Hepatocyte (in vitro differentiated cells): ENCODE measurements around the gene MED13L. TPM values are rescaled to one million over a fixed set of nuclear protein-coding genes. Genes with fewer than 3 reads are reported as not detected.

Experiments used
- DNase-seq: peaks from one replicate; pipeline ENCODE4 v3.0.0-alpha.2; 2016; ENCODE audit warnings: low spot score
- H2AFZ ChIP-seq: fragments of 200-600 bp; sonication (generic); 2 replicates; pipeline ENCODE4 v1.6.0; 2016; ENCODE audit warnings: antibody characterized with exemption, mild to moderate bottlenecking
- H3K27ac ChIP-seq: fragments of 200-600 bp; sonication (generic); 2 replicates; pipeline ENCODE4 v1.5.1; 2016; ENCODE audit warnings: mild to moderate bottlenecking
- H3K27me3 ChIP-seq: fragments of 200-600 bp; sonication (generic); 2 replicates; pipeline ENCODE4 v1.6.1; 2016
- H3K36me3 ChIP-seq: fragments of 200-600 bp; sonication (generic); replicated peaks from 2 replicates; pipeline ENCODE4 v1.5.1; 2016; ENCODE audit warnings: low read depth; ENCODE audit not compliant: insufficient read depth
- H3K4me1 ChIP-seq: fragments of 200-600 bp; sonication (generic); 2 replicates; pipeline ENCODE4 v1.5.1; 2016; ENCODE audit warnings: mild to moderate bottlenecking, moderate library complexity; ENCODE audit not compliant: insufficient read depth
- H3K4me2 ChIP-seq: fragments of 200-600 bp; sonication (generic); 2 replicates; pipeline ENCODE4 v1.6.0; 2016
- H3K4me3 ChIP-seq: fragments of 200-600 bp; sonication (generic); 2 replicates; pipeline ENCODE4 v1.5.1; 2016; ENCODE audit warnings: mild to moderate bottlenecking
- H3K79me2 ChIP-seq: fragments of 200-600 bp; sonication (generic); 2 replicates; pipeline ENCODE4 v1.6.0; 2017; ENCODE audit warnings: mild to moderate bottlenecking
- H3K9me2 ChIP-seq: fragments of 200-600 bp; sonication (generic); replicated peaks from 2 replicates; pipeline ENCODE4 v1.6.0; 2017; ENCODE audit warnings: mild to moderate bottlenecking; ENCODE audit not compliant: insufficient read depth
- H3K9me3 ChIP-seq: fragments of 200-600 bp; sonication (generic); 2 replicates; pipeline ENCODE4 v1.5.1; 2016; ENCODE audit warnings: low read depth, mild to moderate bottlenecking
- H4K20me1 ChIP-seq: fragments of 200-600 bp; sonication (generic); 2 replicates; pipeline ENCODE4 v1.6.0; 2016; ENCODE audit warnings: mild to moderate bottlenecking; ENCODE audit not compliant: insufficient read depth, poor library complexity, severe bottlenecking
- CTCF ChIP-seq: fragments of 200-600 bp; sonication (generic); IDR thresholded peaks from 2 replicates; pipeline ENCODE4 v1.5.1; 2016; ENCODE audit warnings: antibody characterized with exemption, mild to moderate bottlenecking; ENCODE audit not compliant: poor library complexity
- EZH2 ChIP-seq: fragments of 200-600 bp; sonication (generic); IDR thresholded peaks from 2 replicates; pipeline ENCODE4 v1.6.1; 2016; ENCODE audit warnings: antibody characterized with exemption, mild to moderate bottlenecking, borderline replicate concordance
- EZH2phosphoT487 ChIP-seq: fragments of 200-600 bp; sonication (generic); IDR thresholded peaks from one replicate; pipeline ENCODE4 v1.6.1; 2018; ENCODE audit warnings: antibody characterized with exemption, mild to moderate bottlenecking, low read depth, moderate library complexity; ENCODE audit not compliant: unreplicated experiment, severe bottlenecking
- WGBS: methylation state at CpG from one replicate; pipeline ENCODE4 v1.1.6; 2016; ENCODE audit warnings: low lambda C conversion rate; ENCODE audit errors: missing lambda C conversion rate; 5-methylcytosine and 5-hydroxymethylcytosine counted together
- polyA plus RNA-seq: library from polyadenylated mRNA; unstranded; fragments of >200 nt; fragmentation: Nextera tagmentation; extraction: Ambion mirVana; gene quantifications from 2 replicates; pipeline ENCODE4 v1.2.1, GENCODE V29; 2016
- total RNA-seq: library from RNA; depleted of rRNA; stranded (reverse); fragments of >200 nt; gene quantifications from 2 replicates; pipeline ENCODE4 v1.2.3, GENCODE V29; 2014

Gene MED13L
- total and polyA plus RNA-seq, 2 experiments from 2014 or later, result 23.7 to 135 TPM

DNA sequence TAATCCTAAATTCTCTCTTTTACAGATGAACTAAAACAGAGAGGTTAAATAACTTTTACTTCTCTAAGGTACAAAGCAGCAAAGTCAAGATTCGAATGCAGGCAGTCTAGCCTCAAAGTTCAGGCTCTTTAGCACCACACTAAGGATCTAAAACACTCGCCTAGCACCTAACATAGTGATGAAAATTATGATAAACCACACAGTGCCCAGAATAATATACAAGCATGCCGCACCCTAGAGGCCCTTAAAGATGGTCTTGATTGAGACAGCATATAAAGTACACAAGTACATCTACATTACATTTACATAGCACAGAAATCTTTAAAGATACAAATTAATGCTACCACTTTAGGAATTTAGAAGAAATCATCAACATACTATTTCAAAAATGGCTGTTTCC is 207.0 kb downstream of the MED13L start:
- TF ChIP-seq CTCF (no peak), EZH2 (no peak), EZH2phosphoT487 (no peak)
- Histone ChIP-seq H3K4me3 (no peak overlapping the region), H3K9me3 (no peaks in the 10 kb centered on the region), H4K20me1 (peaks cover 59% of the 10 kb centered on the region), H3K4me1 (peaks cover 7% of the 10 kb centered on the region), H3K27me3 (no peaks in the 10 kb centered on the region), H3K79me2 (peaks cover 89% of the 10 kb centered on the region), H3K36me3 (no peaks in the 10 kb centered on the region), H2AFZ (no peak overlapping the region), H3K4me2 (no peak overlapping the region), H3K27ac (no peak overlapping the region), H3K9me2 (no peaks in the 10 kb centered on the region)
- DNase-seq, result no peak
- WGBS, result 88% methylated on average over 3 of the region's 3 CpGs

DNA sequence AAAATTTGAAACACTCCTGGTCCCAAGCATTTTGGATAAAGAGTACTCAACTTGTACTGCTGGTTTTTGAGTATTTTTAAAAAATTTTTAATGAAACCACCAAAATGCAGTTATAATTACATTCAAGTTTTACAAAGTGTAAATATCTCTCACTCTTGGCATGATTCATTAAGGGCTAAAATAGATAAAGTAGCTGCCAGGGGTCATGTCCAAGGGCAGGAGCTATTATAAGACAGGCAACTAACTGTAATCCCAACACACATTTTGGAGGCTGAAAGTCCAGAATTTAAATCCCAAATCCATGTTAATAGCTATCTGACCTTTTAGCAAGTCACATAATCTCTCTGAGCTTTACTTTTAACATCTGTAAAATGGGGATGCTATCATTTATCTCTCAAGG is 207.6 kb downstream of the MED13L start:
- Histone ChIP-seq H3K79me2 (peaks cover 93% of the 10 kb centered on the region), H3K27ac (no peak overlapping the region), H2AFZ (no peak overlapping the region)

GRCh38 chr12:116068853-116069252 is 208.6 kb downstream of the MED13L start:
- 88% methylated on average over 9 of the region's 9 CpGs for WGBS
- peaks cover 97% of the 10 kb centered on the region for H3K79me2 ChIP-seq
- H4K20me1 ChIP-seq, result peaks cover 70% of the 10 kb centered on the region
- H3K27me3 ChIP-seq, result no peaks in the 10 kb centered on the region
- H3K27ac ChIP-seq, result no peak overlapping the region
- no peak overlapping the region for H2AFZ ChIP-seq
- no peaks in the 10 kb centered on the region for H3K36me3 ChIP-seq
- H3K4me1 ChIP-seq, result peaks cover 10% of the 10 kb centered on the region
- DNase-seq, result no peak
- H3K4me3 ChIP-seq, result no peak overlapping the region
- H3K9me3 ChIP-seq, result no peaks in the 10 kb centered on the region
- TF ChIP-seq CTCF (no peak), EZH2phosphoT487 (no peak), EZH2 (no peak)
- H3K9me2 ChIP-seq, result no peaks in the 10 kb centered on the region
- H3K4me2 ChIP-seq, result no peak overlapping the region

More for the DNA sequence above, 207.6 kb downstream of the MED13L start:
- Histone ChIP-seq H3K4me2 (no peak overlapping the region), H3K4me3 (no peak overlapping the region), H4K20me1 (peaks cover 64% of the 10 kb centered on the region), H3K36me3 (no peaks in the 10 kb centered on the region), H3K9me2 (no peaks in the 10 kb centered on the region), H3K27me3 (no peaks in the 10 kb centered on the region), H3K4me1 (peaks cover 10% of the 10 kb centered on the region), H3K9me3 (no peaks in the 10 kb centered on the region)
- no peak for DNase-seq
- TF ChIP-seq EZH2 (no peak), EZH2phosphoT487 (no peak), CTCF (no peak)

- H3K27me3 ChIP-seq, result no peaks in the 10 kb centered on the region
- H3K4me1 ChIP-seq, result peaks cover 10% of the 10 kb centered on the region
- no peak for DNase-seq
- no peaks in the 10 kb centered on the region for H3K36me3 ChIP-seq
- no peak overlapping the region for H3K4me3 ChIP-seq
- no peaks in the 10 kb centered on the region for H3K9me3 ChIP-seq
- H3K79me2 ChIP-seq, result peaks cover 97% of the 10 kb centered on the region
- H2AFZ ChIP-seq, result no peak overlapping the region
- no peaks in the 10 kb centered on the region for H3K9me2 ChIP-seq
- H3K4me2 ChIP-seq, result no peak overlapping the region
- H3K27ac ChIP-seq, result no peak overlapping the region
- no peak for TF ChIP-seq EZH2
- TF ChIP-seq CTCF, result no peak
- TF ChIP-seq EZH2phosphoT487, result no peak
- peaks cover 75% of the 10 kb centered on the region for H4K20me1 ChIP-seq
Measured at GRCh38 chr12:116068371-116068770, 209.1 kb downstream of the MED13L start.
